GM18511 (cell line): ENCODE measurements around the gene GJE1.
"Not testable (repeated sequence)": the region's sequence is repeated elsewhere in the genome, so short reads cannot be mapped to it uniquely, and the experiment has no call there.

Experiments
- ATAC-seq: cut with Tn5 transposase; IDR thresholded peaks from one replicate; pipeline ENCODE4 v1.9.1; 2021; ENCODE audit warnings: mild to moderate bottlenecking, moderate library complexity; ENCODE audit not compliant: unreplicated experiment

Gene GJE1

DNA sequence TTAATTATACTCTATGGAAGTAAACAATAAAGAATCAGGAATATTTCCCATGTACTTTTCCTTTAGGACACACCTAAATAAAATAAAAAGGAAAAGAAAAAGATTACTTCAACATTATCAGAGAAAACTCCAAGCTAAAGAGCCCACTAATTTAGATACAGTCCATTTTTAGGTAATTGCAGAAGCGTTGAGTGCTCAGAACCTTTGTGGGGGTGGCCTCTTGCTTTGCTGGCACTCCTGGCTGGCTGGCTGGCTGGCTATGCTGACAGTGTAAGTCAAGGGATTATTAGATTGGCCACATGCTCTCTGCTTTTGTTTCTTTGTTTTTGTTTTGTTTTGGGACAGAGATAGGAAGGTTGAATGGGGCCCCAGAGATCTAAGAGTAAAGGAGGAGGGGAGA, at the start of gene GJE1:
GJE1 (plus strand) TSS at position 301 of the 400 bp plus-strand sequence. CDS start 234 bp downstream, outside the sequence.
- ATAC-seq = no peak

GRCh38 chr6:142087950-142088857, 44.5 kb upstream of the GJE1 start:
- ATAC-seq = no peak

DNA sequence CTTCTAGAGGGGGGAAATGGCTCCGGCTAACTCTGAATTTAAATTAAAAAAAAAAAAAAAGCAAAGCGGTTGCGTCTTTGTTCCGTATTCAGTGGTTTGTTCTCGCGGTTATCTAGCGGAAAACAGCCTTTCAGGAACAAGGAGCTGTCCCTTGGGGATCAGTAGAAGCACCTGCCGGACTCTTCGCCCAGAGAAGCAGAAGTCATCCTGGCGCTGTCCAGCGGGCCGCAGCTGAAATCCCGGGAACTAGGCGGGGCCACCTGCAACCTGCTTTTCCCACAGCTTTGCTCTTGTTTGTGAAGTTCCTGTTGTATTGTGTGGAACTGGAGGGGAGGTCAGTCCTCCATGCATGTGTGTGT, 43.9 kb upstream of the GJE1 start:
- ATAC-seq = no peak

DNA sequence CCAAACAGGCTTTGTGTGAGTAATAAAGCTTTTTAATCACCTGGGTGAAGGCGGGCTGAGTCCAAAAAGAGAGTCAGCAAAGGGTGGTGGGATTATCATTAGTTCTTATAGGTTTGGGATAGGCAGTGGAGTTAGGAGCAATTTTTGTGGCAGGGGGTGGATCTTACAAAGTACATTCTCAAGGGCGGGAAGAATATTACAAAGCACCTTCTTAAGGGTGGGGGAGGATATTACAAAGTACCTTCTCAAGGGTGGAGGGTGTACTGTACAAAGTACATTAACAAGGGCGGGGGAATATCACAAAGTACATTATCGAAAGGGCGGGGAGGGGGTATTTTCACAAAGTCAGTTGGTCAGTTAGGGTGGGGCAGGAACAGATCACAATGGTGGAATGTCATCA, 27.9 kb upstream of the GJE1 start:
- not testable (repeated sequence) for ATAC-seq

- not testable (repeated sequence) for ATAC-seq
Observed at GRCh38 chr6:142110820-142111219, 21.9 kb upstream of the GJE1 start.

GRCh38 chr6:142112451-142113061, 20.2 kb upstream of the GJE1 start:
- peak; percentile 65 for ATAC-seq

DNA sequence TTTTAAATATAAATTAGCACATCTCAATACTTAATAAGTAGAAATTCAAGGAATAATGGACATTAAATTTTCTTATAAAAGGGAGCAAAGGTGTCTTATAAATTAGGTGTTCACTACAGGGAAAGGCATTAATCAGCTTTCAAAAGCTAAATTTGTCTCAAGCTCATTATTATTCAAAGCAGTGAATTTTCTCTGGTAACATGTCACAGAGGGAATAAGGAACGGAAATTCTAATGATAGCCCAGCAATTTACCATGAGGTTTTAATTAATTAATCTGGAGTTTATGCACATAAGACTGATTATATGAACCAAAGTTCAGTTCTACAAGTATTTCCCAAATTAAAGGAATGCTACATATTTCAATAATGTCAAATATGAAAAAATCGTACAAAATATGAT, 15.4 kb upstream of the GJE1 start:
- ATAC-seq = no peak

- ATAC-seq = no peak
Observed at GRCh38 chr6:142118328-142118727, 14.4 kb upstream of the GJE1 start.

DNA sequence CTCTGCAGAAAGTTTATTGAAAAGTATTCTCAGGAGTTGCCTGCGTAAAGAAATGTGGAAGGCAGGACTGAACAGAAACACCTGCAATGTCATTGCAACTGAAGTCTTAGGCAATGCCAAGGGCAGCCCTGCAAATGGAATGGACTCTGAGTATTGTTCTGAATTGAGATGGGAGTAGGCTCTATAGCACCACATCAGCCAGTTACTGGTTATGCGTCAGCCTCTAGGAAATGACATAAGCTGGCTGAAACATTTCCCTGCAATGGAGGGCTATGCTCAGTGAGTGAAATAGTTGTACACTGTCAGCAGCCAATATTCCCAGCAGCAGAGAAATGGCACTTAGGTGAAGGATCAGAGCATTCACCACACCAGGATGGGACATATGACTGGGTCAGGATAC, 13.8 kb upstream of the GJE1 start:
- ATAC-seq = no peak

- ATAC-seq = no peak
Observed at GRCh38 chr6:142121342-142121741, 11.4 kb upstream of the GJE1 start.

GRCh38 chr6:142130814-142131213, 1.9 kb upstream of the GJE1 start:
- no peak for ATAC-seq

GRCh38 chr6:142138876-142139275, 6.2 kb downstream of the GJE1 start:
- ATAC-seq = no peak

DNA sequence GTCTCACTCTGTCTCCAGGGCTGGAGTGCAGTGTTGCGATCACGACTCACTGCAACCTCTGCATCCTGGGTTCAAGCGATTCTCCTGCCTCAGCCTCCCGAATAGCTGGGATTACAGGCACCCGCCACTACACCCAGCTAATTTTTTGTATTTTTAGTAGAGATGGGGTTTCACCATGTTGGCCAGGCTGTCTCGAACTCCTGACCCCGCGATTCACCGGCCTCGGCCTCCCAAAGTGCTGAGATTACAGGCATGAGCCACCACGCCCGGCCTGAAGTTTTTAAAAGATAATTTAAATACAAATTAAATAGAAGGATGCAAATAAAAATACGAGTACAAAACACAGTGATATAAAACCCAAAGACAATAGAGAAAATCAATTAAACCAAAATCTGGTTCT, 8.8 kb downstream of the GJE1 start:
- not testable (repeated sequence) for ATAC-seq

DNA sequence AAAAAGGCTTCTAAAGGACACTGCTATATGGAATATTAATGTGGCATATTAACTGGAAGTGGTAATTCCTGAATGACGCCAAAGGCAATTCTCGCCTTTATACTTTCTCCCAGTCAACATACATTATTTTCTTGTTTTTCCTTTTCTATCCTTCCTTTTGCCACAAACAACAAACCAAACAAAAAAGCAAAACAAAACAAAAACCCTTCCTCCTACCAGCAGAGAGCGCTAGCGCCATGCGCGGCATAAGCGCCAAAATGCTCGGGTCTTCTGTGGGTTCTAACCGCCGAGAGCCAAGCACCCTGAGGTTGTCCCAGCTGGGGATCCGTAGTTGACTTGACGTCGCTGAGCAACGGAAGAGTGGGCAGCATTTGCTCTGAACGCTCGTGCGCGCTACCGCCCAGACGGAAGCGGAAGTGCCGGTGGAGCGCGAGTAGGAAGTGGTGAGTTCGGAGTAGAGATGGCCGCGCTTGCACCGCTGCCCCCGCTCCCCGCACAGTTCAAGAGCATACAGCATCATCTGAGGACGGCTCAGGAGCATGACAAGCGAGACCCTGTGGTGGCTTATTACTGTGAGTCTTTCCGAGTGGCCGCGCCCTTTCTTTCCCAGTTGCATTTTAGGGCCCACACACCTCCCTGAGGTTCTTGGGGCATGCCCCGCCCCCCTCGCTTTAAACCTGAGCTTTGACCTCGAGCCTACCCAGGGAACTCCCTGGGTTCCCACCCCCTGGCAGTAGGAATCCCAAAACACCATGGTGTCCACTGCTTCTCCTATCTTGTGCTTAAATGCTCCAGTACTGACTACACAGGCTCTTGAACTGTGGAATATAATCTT, 14.3 kb downstream of the GJE1 start, which contains the start of the genes NMBR and VTA1:
NMBR (minus strand) TSS at position 295 of the 835 bp plus-strand sequence. CDS start 58,464 bp downstream, outside the sequence.
VTA1 (plus strand) TSS at position 436 of the 835 bp plus-strand sequence; CDS start at position 461, 25 bp downstream.
- ATAC-seq = peak; percentile 100

GRCh38 chr6:142152746-142153145, 20.0 kb downstream of the GJE1 start:
- ATAC-seq = no peak

GRCh38 chr6:142153196-142153595, 20.5 kb downstream of the GJE1 start:
- no peak for ATAC-seq

DNA sequence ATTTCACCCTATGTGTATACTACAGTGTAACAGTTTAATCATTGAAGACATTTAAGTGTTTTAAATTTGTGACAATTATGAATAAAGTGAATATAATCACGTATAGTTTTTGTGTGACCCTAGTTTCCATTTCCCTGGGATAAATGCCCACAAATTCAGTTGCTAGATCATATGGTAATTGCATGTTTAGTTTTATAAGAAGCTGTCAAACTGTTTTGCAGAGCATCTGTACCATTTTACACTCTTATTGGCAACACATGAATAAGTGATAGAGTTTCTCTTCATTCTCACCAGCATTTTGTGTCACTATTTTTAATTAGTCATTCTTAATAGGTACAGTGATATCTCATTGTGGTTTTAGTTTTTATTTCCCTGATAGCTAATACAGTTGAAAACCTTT, 21.6 kb downstream of the GJE1 start:
- ATAC-seq = no peak

GRCh38 chr6:142155091-142155490, 22.4 kb downstream of the GJE1 start:
- ATAC-seq = no peak

GRCh38 chr6:142155895-142156757, 23.4 kb downstream of the GJE1 start:
- peak; percentile 72 for ATAC-seq

DNA sequence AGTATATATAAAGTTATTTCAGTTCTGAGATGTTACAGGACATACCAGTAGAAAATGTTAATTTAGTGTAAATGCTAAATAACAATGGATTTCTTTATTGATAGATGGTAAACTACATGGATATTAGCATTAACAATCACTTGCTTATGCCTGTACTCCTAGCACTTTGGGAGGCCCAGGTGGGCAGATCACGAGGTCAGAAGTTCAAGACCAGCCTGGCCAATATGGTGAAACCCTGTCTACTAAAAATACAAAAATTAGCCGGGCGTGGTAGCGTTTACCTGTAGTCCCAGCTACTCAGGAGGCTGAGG, 24.0 kb downstream of the GJE1 start:
- ATAC-seq = not testable (repeated sequence)
